Caco-2 (cell line): ENCODE measurements around the gene RAB11FIP4. TPM values are rescaled to one million over a fixed set of nuclear protein-coding genes. Genes with fewer than 3 reads are reported as not detected.
A peak's percentile ranks its signal among the peaks of the same experiment; 100 is the strongest.

Source experiments
- BruUV-seq: library from RNA; stranded (reverse); fragments of 400-500 nt; replicated peaks from 2 replicates; lab custom pipeline; 2021; lab: Mats Ljungman, UMichigan
- CTCF ChIA-PET: fragments of 300-600 bp; sonication (Branson Sonifier 250); formaldehyde crosslinking; loops from one replicate; lab custom pipeline; 2022; ENCODE audit warnings: antibody characterized with exemption; lab: Charles Lee
- POLR2A ChIA-PET: fragments of 300-600 bp; sonication (Branson Sonifier 250); formaldehyde crosslinking; loops from one replicate; lab custom pipeline; 2022; ENCODE audit warnings: antibody characterized with exemption; lab: Charles Lee
- DNase-seq, 2 experiments: peaks; one replicate each; pipeline versions ENCODE4 v3.0.0 to v3.0.0-alpha.2; 2020 to 2022
- H3K27me3 ChIP-seq: replicated peaks from 2 replicates; pipeline ENCODE4 v1.6.0; 2011; ENCODE audit warnings: low read length; ENCODE audit not compliant: control insufficient read depth, insufficient read depth
- H3K36me3 ChIP-seq: 2 replicates; pipeline ENCODE4 v1.5.1; 2011; ENCODE audit warnings: low read length; ENCODE audit not compliant: control insufficient read depth, insufficient read depth
- H3K4me1 ChIP-seq: fragments of 250-450 bp; sonication (Bioruptor Pico); 2 replicates; pipeline ENCODE4 v1.5.1; 2020; ENCODE audit warnings: mild to moderate bottlenecking
- H3K4me3 ChIP-seq: 2 replicates; pipeline ENCODE4 v1.5.1; 2011; ENCODE audit warnings: low read depth, mild to moderate bottlenecking, control low read depth, low read length
- H3K9me3 ChIP-seq: fragments of 250-450 bp; sonication (Bioruptor Pico); 2 replicates; pipeline ENCODE4 v1.5.1; 2020; ENCODE audit warnings: mild to moderate bottlenecking, moderate library complexity
- H3K27ac Mint-ChIP-seq: one replicate; pipeline ENCODE4 v1.8.0; 2022; ENCODE audit warnings: mixed read lengths; ENCODE audit not compliant: unreplicated experiment
- H3K27me3 Mint-ChIP-seq: one replicate; pipeline ENCODE4 v1.8.0; 2022; ENCODE audit warnings: mixed read lengths; ENCODE audit not compliant: insufficient read depth, unreplicated experiment
- H3K36me3 Mint-ChIP-seq: one replicate; pipeline ENCODE4 v1.8.0; 2022; ENCODE audit warnings: mild to moderate bottlenecking, mixed read lengths; ENCODE audit not compliant: insufficient read depth, unreplicated experiment
- H3K4me1 Mint-ChIP-seq: one replicate; pipeline ENCODE4 v1.8.0; 2022; ENCODE audit warnings: low read depth, mixed read lengths; ENCODE audit not compliant: unreplicated experiment
- H3K4me3 Mint-ChIP-seq: one replicate; pipeline ENCODE4 v1.8.0; 2022; ENCODE audit warnings: mild to moderate bottlenecking, moderate library complexity, mixed read lengths; ENCODE audit not compliant: unreplicated experiment
- H3K9me3 Mint-ChIP-seq: one replicate; pipeline ENCODE4 v1.8.0; 2022; ENCODE audit warnings: mixed read lengths; ENCODE audit not compliant: unreplicated experiment
- CTCF ChIP-seq, 2 experiments: fragments of 200-600 bp in 1 of 2; IDR thresholded peaks; 1 replicate in 1 of 2; 2 replicates in 1 of 2; pipeline versions ENCODE4 v1.5.1 to v1.8.0; 2011 to 2022; ENCODE audit warnings: antibody characterized with exemption in 1 of 2, control low read depth in 1 of 2, inconsistent platforms in 1 of 2, low read depth in 1 of 2, low read length in 1 of 2, mild to moderate bottlenecking in 1 of 2, moderate library complexity in 1 of 2; ENCODE audit not compliant: insufficient read depth in 1 of 2, severe bottlenecking in 1 of 2, unreplicated experiment in 1 of 2
- intact Hi-C: fragments of 100-400 bp; cut with micrococcal nuclease; formaldehyde crosslinking; loops from one replicate; pipeline ENCODE4 v1.10.0; 2022; ENCODE audit not compliant: unreplicated experiment
- total RNA-seq: library from RNA; stranded (reverse); gene quantifications from 2 replicates; pipeline ENCODE4 v1.2.3, GENCODE V29; 2022

The RAB11FIP4 gene
- total RNA-seq, 1 experiment from 2014 or later: 90.3 TPM

- BruUV-seq: no TSS peak
- no peaks in the 10 kb centered on the region for H3K27me3 ChIP-seq
- H3K9me3 ChIP-seq: no peaks in the 10 kb centered on the region
- no peaks in the 10 kb centered on the region for H3K4me1 ChIP-seq
- no peak for TF ChIP-seq CTCF (IDR thresholded peaks at IDR 0.05; ENCODE audit: insufficient read depth in 1 of 2, low read depth in 1 of 2, low read length in 1 of 2, severe bottlenecking in 1 of 2, unreplicated experiment in 1 of 2)
- Mint-ChIP-seq H3K4me1 (no peaks in the 10 kb centered on the region), H3K4me3 (no peak overlapping the region), H3K36me3 (no peaks in the 10 kb centered on the region), H3K27me3 (peaks cover 6% of the 10 kb centered on the region), H3K9me3 (no peaks in the 10 kb centered on the region), H3K27ac (no peak overlapping the region)
- no peak overlapping the region for H3K4me3 ChIP-seq
- DNase-seq: no peak
- ChIA-PET POLR2A (no interaction called here), CTCF (no interaction called here)
- intact Hi-C loops: no loop called here
- no peaks in the 10 kb centered on the region for H3K36me3 ChIP-seq
These were observed 10.2 kb downstream of the RAB11FIP4 start for GRCh38 chr17:31401456-31402254.

GRCh38 chr17:31404028-31404949, 12.8 kb downstream of the RAB11FIP4 start:
- Histone ChIP-seq H3K27me3 (no peaks in the 10 kb centered on the region), H3K9me3 (no peaks in the 10 kb centered on the region), H3K4me1 (no peaks in the 10 kb centered on the region), H3K4me3 (no peak overlapping the region), H3K36me3 (no peaks in the 10 kb centered on the region)
- no peak overlapping the region for H3K27ac Mint-ChIP-seq
- POLR2A ChIA-PET: no interaction called here
- no peak for DNase-seq
- no TSS peak for BruUV-seq
- peaks cover 7% of the 10 kb centered on the region for H3K27me3 Mint-ChIP-seq
- no peaks in the 10 kb centered on the region for H3K9me3 Mint-ChIP-seq
- intact Hi-C loops: no loop called here
- H3K4me1 Mint-ChIP-seq: no peaks in the 10 kb centered on the region
- H3K4me3 Mint-ChIP-seq: no peak overlapping the region
- no peak for TF ChIP-seq CTCF (IDR thresholded peaks at IDR 0.05; ENCODE audit: insufficient read depth in 1 of 2, low read depth in 1 of 2, low read length in 1 of 2, severe bottlenecking in 1 of 2, unreplicated experiment in 1 of 2)
- CTCF ChIA-PET: no interaction called here
- H3K36me3 Mint-ChIP-seq: no peaks in the 10 kb centered on the region

GRCh38 chr17:31405890-31406371, 14.5 kb downstream of the RAB11FIP4 start:
- Histone ChIP-seq H3K4me3 (no peak overlapping the region), H3K27me3 (no peaks in the 10 kb centered on the region), H3K9me3 (no peaks in the 10 kb centered on the region), H3K36me3 (no peaks in the 10 kb centered on the region), H3K4me1 (no peaks in the 10 kb centered on the region)
- no peaks in the 10 kb centered on the region for H3K9me3 Mint-ChIP-seq
- no peak overlapping the region for H3K4me3 Mint-ChIP-seq
- ChIA-PET POLR2A (no interaction called here), CTCF (no interaction called here)
- H3K4me1 Mint-ChIP-seq: no peaks in the 10 kb centered on the region
- TF ChIP-seq CTCF (IDR thresholded peaks at IDR 0.05; ENCODE audit: insufficient read depth in 1 of 2, low read depth in 1 of 2, low read length in 1 of 2, severe bottlenecking in 1 of 2, unreplicated experiment in 1 of 2): peak in 1 of 2 experiments; percentile 11
- peak in 1 of 2 experiments; percentile 33 for DNase-seq
- H3K36me3 Mint-ChIP-seq: no peaks in the 10 kb centered on the region
- H3K27me3 Mint-ChIP-seq: peaks cover 3% of the 10 kb centered on the region
- intact Hi-C loops: no loop called here
- no peak overlapping the region for H3K27ac Mint-ChIP-seq
- BruUV-seq: no TSS peak
